ENCODE data around the gene NHEJ1.

DNA sequence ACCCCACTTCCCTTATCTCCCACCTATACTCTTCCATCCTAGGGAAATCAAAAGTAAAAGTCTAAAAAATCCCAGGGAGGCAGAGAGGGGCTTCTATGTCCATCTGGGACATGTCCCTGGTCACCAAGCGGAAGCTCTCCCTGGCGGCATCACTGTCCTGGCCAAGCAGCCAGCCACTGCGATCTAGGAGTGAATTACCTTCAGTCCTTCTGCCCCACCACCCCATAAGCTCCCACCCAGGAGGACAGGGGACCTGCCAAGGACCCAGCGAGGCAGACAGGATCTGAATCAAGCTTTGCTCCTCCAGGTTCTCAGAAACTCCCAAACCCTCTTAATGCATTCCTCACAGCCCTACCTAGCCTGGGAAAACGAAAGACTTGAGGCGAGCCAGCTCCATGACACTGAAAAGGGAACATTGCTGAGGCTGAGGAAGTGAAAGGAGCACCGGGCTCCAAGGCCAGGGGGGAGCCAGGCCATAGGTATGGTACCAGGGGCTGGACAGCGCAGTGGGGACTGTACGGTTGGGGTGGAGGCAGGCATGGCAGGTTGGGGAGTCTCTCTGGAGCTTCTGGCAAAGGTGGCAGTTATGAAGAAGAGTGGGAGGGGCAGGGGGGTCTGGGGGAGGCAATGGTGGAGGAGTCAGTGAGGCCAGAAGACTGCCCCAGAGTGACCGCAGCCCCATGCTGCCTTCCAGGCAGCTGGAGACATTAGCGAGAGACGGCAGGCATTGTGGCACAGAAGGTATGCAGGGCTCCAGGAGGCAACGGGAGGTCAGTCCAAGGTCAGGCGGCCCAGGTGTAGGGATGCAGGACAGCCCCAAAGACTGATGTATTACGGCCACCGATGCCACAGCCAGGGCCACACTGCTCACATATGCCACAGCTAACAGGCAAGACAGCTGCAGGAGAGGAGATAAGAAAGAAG is 11.9 kb upstream of the NHEJ1 start:
- TF ChIP-seq, protein P1, sequence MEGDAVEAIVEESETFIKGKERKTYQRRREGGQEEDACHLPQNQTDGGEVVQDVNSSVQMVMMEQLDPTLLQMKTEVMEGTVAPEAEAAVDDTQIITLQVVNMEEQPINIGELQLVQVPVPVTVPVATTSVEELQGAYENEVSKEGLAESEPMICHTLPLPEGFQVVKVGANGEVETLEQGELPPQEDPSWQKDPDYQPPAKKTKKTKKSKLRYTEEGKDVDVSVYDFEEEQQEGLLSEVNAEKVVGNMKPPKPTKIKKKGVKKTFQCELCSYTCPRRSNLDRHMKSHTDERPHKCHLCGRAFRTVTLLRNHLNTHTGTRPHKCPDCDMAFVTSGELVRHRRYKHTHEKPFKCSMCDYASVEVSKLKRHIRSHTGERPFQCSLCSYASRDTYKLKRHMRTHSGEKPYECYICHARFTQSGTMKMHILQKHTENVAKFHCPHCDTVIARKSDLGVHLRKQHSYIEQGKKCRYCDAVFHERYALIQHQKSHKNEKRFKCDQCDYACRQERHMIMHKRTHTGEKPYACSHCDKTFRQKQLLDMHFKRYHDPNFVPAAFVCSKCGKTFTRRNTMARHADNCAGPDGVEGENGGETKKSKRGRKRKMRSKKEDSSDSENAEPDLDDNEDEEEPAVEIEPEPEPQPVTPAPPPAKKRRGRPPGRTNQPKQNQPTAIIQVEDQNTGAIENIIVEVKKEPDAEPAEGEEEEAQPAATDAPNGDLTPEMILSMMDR (IDR thresholded peaks at IDR 0.05): no peak
- TF ChIP-seq YY1 (IDR thresholded peaks at IDR 0.05; ENCODE audit: low read depth): no peak
- TF ChIP-seq POLR2AphosphoS5 (IDR thresholded peaks at IDR 0.05; ENCODE audit: low read depth, low read length): no peak
- TF ChIP-seq, protein P2, sequence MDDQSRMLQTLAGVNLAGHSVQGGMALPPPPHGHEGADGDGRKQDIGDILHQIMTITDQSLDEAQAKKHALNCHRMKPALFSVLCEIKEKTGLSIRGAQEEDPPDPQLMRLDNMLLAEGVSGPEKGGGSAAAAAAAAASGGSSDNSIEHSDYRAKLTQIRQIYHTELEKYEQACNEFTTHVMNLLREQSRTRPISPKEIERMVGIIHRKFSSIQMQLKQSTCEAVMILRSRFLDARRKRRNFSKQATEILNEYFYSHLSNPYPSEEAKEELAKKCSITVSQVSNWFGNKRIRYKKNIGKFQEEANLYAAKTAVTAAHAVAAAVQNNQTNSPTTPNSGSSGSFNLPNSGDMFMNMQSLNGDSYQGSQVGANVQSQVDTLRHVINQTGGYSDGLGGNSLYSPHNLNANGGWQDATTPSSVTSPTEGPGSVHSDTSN (IDR thresholded peaks at IDR 0.05): no peak
- no peak for TF ChIP-seq FOXM1 (IDR thresholded peaks at IDR 0.05; ENCODE audit: low read depth)
